HG02938 (cell line): ENCODE data around the gene FOXD4L6.
"Not testable (repeated sequence)": the region's sequence is repeated elsewhere in the genome, so short reads cannot be mapped to it uniquely, and the experiment has no call there.

Experiments used
- ATAC-seq: cut with Tn5 transposase; IDR thresholded peaks from one replicate; pipeline ENCODE4 v1.9.1; 2021; ENCODE audit warnings: mild to moderate bottlenecking, moderate library complexity; ENCODE audit not compliant: unreplicated experiment

FOXD4L6 gene

GRCh38 chr9:41104542-41104941, 23.9 kb downstream of the FOXD4L6 start:
- ATAC-seq: not testable (repeated sequence)

DNA sequence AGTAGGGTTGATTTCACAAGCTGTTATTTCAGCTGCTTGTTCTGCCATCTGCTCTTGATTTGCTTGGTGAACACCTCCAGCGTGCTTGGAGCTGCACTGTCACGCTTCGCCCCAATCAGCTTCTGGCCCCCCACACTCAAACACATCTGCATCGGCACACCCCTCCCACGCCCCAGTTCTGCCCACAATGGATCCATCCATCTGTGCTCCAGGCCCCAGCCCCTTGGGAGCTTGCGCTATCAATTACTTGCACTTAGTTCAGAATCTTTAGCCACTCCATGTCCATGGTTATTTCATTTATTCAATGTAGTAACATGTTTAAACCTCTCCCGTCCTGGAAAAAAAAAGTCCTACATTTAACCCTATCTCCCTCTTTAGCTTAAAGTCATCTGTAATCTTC, 28.0 kb downstream of the FOXD4L6 start:
- not testable (repeated sequence) for ATAC-seq

- ATAC-seq: not testable (repeated sequence)
Observed at GRCh38 chr9:41098759-41099158, 29.7 kb downstream of the FOXD4L6 start.

- not testable (repeated sequence) for ATAC-seq
Observed at GRCh38 chr9:41095060-41095459, 33.4 kb downstream of the FOXD4L6 start.

DNA sequence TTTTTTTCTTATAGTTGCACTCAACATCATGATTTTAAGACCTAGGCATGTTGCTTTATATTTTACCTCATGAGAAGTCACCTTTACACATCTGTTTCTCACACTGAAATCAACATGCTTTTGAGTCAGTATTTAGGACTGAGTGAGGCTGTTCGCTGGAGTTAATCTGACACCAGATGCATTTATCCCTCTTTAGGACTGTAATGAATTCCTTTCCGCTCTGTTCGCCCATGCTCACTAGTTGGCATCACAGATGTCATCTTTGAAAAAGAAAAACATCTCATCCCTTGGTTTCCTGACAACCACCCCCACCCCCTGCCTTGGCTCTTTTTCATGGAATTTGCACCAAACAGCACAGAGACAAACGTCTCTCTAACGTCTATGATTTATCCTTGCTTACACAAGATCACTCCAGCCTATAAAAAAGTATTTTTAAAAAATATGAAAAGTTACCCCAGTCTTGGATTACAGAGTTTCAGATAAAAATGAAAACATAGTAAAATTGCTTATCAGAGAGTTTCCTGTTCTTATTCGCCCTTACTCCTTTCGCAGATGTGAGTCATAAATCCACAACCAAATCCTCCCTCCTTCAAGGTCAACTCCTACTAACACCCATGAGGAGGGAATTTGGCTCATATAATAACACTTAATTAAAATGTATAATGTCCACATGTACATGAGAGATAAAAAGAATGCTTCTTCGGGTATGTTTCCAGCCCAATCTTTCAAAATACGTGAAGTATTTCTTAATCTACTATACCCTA, 34.3 kb downstream of the FOXD4L6 start:
- ATAC-seq: not testable (repeated sequence)

DNA sequence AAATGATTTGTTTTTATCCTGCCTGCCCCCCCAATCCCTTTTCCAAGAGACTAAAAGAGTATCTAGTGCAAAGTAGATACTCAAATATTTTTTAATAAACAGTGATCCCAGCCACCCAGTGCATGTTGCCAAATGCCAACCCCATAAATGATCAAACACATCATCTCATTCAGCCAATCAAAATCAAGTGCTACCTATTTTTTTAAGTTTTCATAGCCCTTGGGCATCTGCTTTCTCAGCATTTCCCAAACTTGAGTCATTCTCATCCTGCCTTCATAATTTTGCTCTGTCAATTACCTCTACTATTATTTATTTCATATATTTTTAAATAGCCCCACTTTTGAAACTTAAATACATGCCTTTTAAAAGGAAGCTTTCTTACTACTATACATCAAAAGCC, 37.6 kb downstream of the FOXD4L6 start:
- not testable (repeated sequence) for ATAC-seq

DNA sequence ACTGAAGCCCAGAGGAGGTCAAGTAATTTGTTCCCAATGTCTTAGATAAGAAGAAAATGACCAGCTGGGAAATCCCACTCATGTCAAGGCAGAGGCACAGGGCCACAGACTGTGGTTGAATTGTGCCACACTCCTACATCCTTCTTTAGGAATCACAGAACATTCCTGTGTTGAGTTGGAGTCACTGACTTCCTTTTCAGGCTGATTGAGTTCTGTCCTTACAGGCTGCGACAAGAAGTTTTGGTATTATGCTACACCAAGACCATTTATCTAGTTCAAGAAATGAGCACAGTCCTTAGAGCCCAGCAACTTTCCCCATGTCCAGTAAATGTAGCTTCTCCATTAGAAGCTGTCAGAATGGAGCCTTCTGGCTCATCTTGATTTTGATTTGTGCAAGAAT, 38.1 kb downstream of the FOXD4L6 start:
- not testable (repeated sequence) for ATAC-seq

DNA sequence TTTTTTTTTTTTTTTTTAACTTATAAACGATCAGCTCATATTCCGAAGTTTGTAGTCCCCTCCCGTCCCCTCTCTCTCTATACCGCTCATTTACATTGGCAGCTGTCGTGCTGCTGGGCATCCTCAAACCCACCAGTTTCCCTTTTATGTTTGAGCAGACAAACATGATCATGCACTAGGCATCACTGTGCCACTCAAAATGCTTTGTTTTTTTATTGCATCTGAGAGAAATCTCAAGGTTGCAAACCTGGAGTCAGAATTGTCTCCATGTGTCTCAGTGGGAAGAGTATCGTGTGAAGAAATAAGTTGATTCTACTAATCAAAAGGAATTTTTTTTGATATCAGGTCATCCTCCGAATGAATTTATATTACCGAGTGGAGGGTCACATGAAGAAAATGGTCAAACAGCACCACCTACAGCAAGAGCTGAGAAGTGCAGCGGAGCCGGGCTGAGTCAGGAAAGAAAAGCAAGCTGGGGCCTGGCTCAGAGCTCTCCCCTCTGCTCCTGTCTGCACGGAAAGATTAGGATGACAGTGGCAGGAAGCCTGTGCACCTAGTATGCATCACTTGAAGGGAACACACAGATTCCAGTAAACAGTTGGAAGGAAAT, 39.9 kb downstream of the FOXD4L6 start:
- ATAC-seq: peak; percentile 67

DNA sequence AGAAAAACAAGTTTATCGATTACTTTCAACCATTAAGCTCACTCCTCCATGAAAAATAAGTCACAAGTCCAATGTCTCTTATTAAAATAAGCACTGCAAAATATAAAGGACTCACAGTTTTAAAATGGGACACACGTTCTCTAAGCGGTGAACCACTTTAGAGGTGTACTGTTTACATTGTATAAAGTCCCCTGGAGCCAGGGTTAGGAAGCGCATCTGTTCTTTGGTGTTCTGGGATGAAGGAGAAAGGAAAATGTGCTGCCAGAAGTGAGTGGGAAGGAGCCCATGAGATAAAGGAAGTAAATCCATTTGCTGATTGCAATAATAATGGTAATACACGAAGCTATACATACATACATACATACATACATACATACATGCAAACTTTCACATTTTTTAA, 40.6 kb downstream of the FOXD4L6 start:
- ATAC-seq: not testable (repeated sequence)

- ATAC-seq: not testable (repeated sequence)
Observed at GRCh38 chr9:41087157-41087780, 41.2 kb downstream of the FOXD4L6 start.

GRCh38 chr9:41086685-41087084, 41.8 kb downstream of the FOXD4L6 start:
- ATAC-seq: not testable (repeated sequence)

DNA sequence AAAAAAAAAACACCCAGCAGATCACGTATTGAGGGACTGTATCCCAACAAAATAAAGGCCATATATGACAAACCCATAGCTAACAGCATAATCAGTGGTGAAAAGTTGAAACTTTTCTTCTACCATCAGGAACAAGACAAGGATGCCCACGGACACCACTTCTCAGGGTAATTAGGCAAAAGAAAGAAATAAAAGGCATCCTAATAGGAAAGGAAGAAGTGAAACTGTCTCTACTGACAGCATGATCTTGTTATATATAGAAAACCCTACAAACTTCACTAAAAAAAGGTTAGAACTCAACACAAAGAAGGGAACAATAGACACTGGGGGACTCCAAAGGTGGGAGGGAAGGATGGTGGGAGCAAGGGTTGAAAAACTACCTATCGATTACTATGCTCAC, 42.3 kb downstream of the FOXD4L6 start:
- ATAC-seq: not testable (repeated sequence)

GRCh38 chr9:41082358-41082757, 46.1 kb downstream of the FOXD4L6 start:
- not testable (repeated sequence) for ATAC-seq

DNA sequence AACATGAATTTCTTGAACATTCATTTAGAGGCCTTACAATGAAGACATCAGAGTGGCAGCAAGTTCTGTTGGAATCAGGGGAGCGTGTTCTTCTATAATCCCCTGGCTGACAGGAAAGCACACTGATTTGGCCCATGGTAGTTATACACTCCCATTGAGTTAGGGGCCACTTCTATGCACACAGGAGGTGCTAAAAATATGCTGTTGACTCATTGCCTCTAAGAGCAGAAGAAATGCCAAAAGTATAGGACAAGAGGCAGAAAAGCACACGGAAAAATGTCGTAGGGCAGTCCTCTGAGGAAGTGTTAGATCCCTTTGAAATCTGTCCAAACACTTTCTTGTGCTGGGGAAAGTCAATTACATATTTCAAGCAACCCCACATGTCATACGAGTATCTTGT, 49.0 kb downstream of the FOXD4L6 start:
- ATAC-seq: not testable (repeated sequence)

GRCh38 chr9:41077586-41077985, 50.9 kb downstream of the FOXD4L6 start:
- not testable (repeated sequence) for ATAC-seq
